GM18502 (cell line): ENCODE measurements around the gene CDK14.
A peak's percentile ranks its signal among the peaks of the same experiment; 100 is the strongest.
"Not testable (repeated sequence)": the region's sequence is repeated elsewhere in the genome, so short reads cannot be mapped to it uniquely, and the experiment has no call there.

Source experiments
- ATAC-seq: cut with Tn5 transposase; IDR thresholded peaks from one replicate; pipeline ENCODE4 v1.9.1; 2021; ENCODE audit warnings: mild to moderate bottlenecking; ENCODE audit not compliant: unreplicated experiment, poor library complexity

CDK14 gene

DNA sequence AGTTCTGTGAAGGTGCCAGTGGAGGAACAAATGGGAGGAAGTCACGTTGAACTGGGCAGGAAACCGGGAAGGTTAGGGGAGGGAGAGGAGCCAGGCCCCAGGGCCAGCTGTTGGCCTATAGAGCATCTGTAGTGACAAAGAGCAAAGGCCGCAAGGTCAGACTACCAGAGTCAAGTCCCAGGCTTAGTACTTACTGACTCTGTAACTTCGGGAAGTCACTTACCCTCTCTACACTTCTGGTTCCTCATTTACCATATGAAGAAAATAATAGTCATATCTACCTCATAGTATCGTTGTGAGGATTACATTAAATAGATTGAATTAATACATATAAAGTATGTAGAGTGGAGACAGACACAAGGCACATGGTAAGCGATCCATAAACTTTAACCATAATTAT lies 566.3 kb downstream of the CDK14 start:
- ATAC-seq: no peak

DNA sequence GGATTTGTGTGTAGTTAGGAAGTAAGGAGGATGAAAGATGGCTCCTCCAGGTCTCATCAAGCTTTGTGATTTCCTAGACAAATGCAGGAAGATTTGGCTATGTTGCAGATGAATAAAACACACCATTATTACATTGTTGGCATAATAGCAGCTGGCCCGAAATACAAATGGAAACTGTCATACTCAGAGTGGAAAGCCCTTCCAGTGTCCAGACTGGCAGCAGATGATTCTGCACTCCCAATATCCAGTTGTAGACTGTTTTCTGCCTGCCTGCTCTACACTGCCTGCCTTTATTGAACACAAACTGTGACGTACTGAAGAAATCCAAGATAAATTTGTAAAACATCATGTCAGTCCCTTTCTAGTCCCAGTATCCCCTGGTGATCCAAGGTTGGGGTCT lies 568.4 kb downstream of the CDK14 start:
- ATAC-seq: no peak

GRCh38 chr7:91165006-91165845 lies 569.1 kb downstream of the CDK14 start:
- peak; percentile 89 for ATAC-seq

GRCh38 chr7:91165846-91166230 lies 569.7 kb downstream of the CDK14 start:
- ATAC-seq: peak; percentile 52

DNA sequence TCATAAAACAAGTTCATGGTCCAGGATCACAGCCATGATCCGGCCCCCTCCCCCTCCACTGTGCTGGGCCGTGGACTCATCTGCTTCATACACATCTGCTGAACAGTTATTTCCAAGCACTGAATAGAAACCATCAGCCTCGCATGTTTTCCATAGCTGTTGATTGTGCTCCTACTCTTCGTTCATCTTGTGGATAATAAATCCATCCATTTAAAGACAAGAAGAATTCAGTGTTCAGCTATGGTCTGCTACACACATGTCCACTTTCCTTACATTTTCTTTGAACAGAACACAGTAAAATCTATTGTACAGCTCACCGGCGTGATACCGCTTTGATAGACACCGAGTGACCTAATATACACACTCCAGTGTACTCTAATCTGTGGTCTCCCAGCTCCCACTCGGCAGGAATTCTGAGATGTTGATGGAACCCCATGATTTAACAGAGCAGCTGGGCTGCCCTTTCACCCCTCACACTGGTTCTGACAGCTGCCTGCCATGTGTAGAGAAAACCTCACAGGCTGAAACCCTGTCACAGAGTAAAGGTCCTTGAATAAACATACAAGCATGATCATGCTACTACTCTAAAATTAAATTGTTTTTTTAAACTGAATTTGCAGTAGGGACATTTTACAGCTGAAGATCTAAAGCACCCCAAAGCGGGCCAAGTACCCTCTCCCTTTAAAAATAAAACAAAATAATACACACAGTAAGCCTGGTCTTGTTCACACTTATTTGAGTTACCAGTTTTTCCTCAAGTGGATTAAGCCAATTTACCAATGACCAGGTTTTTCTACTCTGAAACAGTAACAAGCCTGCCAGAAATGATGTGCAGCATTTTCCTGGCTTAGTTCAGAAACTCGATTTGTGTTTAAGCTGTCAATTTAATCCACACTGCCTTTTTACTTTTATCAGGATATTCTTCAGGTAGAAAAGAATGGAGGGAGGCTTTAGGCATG lies 573.0 kb downstream of the CDK14 start:
- ATAC-seq: no peak

DNA sequence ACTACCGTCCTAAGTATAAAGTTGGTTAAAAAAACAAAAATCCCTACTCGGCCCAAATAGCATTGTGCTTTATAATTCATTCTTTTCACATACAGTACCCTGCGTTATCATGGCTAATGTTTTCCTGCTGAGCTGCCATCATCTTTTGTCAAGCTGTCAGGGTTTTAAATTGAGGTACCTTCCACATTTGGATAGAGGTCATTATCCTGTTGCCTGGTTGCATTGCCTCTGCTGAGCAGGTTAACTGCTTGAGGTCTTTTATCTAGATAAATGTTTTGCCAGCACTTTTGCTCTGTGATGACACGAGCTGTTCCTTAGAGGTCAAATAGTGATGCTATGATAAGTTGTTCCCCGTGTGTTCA lies 573.7 kb downstream of the CDK14 start:
- no peak for ATAC-seq

DNA sequence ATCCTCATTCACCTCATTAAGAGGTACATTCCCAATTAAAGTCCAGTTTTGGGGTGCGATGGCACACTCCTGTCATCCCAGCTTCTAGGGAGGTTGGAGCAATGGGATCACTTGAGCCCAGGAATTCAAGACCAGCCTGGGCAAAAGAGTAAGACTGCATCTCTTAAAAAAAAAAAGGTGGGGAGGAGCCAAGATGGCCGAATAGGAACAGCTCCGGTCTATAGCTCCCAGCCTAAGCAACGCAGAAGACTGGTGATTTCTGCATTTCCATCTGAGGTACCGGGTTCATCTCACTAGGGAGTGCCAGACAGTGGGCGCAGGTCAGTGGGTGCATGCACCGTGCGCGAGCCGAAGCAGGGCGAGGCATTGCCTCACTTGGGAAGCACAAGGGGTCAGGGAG lies 577.1 kb downstream of the CDK14 start:
- not testable (repeated sequence) for ATAC-seq

DNA sequence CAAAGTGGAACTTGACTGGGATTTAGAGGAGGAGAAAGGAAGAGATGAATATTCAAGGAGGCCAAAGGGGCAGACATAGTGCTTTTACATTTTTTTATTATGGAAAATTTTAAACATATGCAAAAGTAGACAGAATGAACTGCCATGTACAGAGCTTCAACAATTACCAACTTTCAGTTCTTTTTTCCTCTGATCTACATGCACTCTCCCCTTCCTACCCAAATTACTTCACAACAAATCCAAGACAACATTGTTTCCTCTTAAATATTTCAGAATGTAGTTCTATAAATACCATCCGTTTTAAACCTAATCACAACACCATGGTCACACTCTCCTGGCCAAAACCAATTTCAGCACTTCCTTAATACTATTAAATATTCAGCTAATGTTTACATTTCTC lies 584.6 kb downstream of the CDK14 start:
- no peak for ATAC-seq

DNA sequence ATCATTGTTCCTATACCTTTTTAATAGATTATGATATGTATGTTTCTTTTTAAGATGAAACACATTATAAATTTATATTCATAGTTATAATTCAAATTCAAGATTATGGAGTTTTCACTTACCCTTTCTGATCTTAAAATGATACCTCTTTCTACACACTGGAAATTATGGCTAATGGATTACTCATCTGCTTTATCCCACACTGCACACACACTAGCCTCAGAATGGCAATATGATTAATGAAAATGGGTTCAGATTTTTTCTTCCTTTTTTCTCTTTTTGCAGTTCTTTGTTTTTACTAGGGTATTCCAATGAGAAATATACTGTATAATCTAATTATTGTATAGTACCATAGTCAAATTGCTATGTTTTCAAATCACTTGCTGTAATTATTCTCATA lies 585.8 kb downstream of the CDK14 start:
- no peak for ATAC-seq

DNA sequence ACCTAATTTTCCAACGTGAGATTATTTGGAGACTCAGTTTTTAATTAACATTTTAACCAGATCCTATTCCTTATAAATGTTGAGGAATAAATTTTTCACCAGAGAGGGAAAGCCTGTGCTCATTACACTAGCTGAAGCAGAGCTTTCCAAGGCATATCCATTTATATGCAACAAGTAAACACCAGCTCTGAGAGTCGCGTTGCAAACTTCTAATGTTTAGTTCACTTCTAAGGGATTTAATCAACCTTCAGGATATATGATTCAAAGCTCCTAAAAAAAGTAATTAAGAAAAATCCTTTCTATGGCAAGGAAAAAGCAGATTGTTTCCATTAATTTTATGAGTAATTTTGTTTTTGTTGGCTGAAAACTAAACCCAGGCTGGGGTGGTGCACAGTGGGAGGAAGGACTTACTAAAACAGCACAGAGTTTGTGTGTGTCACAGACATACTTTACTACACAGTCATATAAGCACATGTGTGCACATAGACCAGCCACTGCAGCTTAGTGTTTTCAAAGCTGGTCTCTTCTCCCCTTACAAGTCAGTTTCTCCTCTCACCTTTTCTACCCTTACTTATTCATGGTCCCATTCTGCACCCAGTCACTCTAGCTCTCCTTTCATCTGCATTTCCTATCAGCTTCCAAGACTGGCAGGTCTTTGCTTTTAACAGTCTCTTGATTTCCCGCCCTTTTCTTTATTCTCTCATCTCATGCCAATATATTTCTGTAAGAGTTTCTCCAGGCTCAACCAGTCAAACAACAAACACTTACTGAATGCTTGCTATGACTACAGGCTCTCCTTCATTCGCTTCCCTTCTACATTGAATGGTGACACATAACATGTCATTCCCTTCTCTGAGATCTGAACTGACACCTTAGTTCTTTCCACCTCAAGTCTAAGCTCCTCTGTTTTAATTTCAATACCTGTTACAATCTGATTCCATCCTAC lies 587.0 kb downstream of the CDK14 start:
- ATAC-seq: no peak

DNA sequence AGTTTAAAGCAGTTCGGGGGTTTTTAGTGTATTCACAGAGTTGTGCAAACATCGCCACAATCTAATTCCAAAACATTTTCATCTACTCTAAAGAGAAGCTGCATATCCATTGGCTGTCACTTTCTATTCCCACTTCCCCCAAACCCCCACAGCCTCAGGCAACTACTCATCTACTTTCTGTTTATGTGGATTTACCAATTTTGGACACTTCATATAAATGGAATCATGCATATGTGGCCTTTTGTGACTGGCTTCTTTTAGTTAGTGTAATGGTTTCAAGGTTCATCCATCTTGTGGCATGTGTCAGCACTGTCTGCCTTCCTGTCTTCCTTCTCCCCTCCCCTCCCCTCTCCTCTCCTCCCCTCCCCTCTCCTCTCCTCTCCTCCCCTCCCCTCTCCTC lies 589.6 kb downstream of the CDK14 start:
- no peak for ATAC-seq

- ATAC-seq: no peak
Observed at GRCh38 chr7:91187061-91187460, 590.9 kb downstream of the CDK14 start.

DNA sequence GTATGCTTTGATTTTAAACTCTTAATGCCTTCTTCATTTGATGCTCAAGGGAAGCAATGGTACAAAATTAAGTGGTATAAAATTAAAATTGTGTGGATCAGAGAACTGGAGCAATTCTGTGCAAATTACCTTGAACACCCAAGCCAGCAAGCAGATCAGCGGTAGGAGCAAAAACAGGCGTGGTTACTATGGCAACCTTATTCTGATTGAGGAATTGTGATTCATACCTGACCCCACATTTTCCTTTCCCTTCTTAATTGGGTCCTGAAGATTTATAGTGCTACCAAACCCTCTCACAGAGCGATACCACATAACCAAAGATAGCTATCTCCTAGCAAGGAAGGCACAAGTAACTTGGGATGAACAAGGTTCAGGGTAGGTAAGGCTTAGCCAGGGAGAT lies 595.6 kb downstream of the CDK14 start:
- no peak for ATAC-seq

DNA sequence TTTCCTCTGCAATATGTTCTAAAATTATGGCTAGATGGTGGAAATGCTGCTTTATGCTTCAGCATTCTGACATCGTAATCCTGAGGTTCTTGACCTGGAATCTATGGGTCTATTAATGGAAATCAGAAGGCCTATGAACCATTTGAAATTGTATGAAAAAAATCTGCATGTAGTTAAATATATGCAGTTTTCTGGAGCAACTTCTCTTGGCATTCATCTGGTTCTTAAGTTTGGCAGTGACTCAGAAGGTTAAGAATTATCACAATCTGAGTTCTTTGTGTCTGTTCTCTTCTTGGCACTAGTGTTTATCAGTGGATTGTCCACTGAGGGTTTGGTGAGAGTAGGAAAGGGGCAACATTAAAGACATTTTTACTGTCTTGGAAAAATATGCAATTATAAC lies 597.0 kb downstream of the CDK14 start:
- ATAC-seq: no peak

DNA sequence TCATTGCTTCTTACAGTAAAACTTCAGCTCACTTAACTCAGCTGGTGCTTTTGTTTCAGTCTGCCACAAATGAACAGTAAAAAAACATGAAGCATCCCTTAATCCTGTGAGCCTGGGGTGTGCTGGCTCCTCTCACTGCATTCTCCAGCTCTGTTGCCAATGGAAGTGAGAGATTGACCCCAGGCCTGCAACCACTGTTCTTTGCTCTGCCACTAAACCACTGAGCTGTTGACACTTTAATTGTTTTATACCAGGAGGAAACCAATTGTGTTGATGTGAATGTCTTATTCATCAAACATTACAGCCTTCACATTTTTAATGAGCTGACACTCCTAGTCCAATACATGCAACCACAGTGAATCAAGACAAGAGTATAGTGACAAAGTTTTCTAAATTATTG lies 598.7 kb downstream of the CDK14 start:
- no peak for ATAC-seq

DNA sequence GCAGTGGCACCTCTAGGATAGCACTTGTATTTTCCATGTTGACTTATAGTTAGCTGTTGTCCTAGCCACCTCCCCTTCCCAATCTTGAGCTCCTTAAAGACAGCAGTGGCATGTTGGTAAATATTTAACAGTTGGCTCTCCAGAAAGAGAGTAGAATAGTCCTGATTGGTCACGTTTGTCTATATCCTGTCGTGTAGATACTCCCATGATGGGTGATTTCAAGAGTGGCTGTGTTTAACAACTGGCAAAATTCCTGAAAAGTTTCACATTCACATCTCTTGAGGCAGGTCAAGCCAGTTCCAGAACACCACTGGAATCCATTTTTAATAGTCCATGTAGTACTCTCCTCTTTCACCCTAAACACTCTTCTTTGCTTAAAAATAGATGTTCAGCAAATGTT lies 599.9 kb downstream of the CDK14 start:
- no peak for ATAC-seq

- no peak for ATAC-seq
Observed at GRCh38 chr7:91198371-91198770, 602.2 kb downstream of the CDK14 start.

DNA sequence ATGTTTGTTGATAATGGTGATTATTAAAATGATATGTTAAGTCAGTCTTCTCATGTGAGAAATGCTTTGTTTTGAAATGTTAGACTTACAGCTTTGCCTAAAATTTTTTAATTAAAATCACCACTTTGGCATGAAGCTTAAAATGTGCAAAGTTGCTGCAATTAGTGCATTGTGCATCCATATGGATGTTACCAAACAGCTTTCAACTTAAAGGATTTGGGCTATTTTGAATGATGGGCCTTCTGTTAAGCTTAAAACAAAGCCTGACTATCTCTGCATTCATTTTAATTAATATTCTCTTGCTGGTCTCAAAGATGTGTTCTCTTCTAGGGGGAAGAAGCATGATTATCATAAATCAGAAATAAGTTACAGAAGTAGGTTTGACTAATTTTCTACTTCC lies 603.5 kb downstream of the CDK14 start:
- ATAC-seq: no peak

- ATAC-seq: no peak
Observed at GRCh38 chr7:91201442-91202113, 605.5 kb downstream of the CDK14 start.
